OCI-M2 (cell line): ENCODE measurements around the gene PRSS56.
"Not testable (repeated sequence)": the region's sequence is repeated elsewhere in the genome, so short reads cannot be mapped to it uniquely, and the experiment has no call there.

Experiments
- DNase-seq: peaks from one replicate; lab custom pipeline; 2025; ENCODE audit not compliant: unreplicated experiment; lab: John Stamatoyannopoulos, UW

PRSS56 gene

GRCh38 chr2:232524771-232525170 is 4.6 kb downstream of the PRSS56 start:
- no peak for DNase-seq

GRCh38 chr2:232525199-232525598 is 5.0 kb downstream of the PRSS56 start:
- no peak for DNase-seq

- no peak for DNase-seq
These were observed 5.7 kb downstream of the PRSS56 start, which contains the start of gene CHRND for GRCh38 chr2:232525791-232526371. Gene CHRND, plus strand, starts transcription at chr2:232526160. Its CDS starts 56 bp downstream, at chr2:232526216.

- DNase-seq: no peak
These were observed 6.3 kb downstream of the PRSS56 start for GRCh38 chr2:232526372-232526941.

- no peak for DNase-seq
These were observed 7.8 kb downstream of the PRSS56 start for GRCh38 chr2:232527905-232528470.

GRCh38 chr2:232528746-232529460 is 8.7 kb downstream of the PRSS56 start:
- DNase-seq: no peak

- no peak for DNase-seq
These were observed 9.8 kb downstream of the PRSS56 start for GRCh38 chr2:232529806-232530547.

GRCh38 chr2:232530626-232531260 is 10.6 kb downstream of the PRSS56 start:
- DNase-seq: no peak

GRCh38 chr2:232532419-232532818 is 12.2 kb downstream of the PRSS56 start:
- no peak for DNase-seq

GRCh38 chr2:232532821-232533220 is 12.6 kb downstream of the PRSS56 start:
- not testable (repeated sequence) for DNase-seq

- no peak for DNase-seq
These were observed 13.9 kb downstream of the PRSS56 start for GRCh38 chr2:232533944-232534710.

- DNase-seq: no peak
These were observed 14.9 kb downstream of the PRSS56 start for GRCh38 chr2:232534940-232535651.

- no peak for DNase-seq
These were observed 15.8 kb downstream of the PRSS56 start for GRCh38 chr2:232535761-232536530.

GRCh38 chr2:232537079-232537478 is 16.9 kb downstream of the PRSS56 start:
- no peak for DNase-seq

- no peak for DNase-seq
These were observed 17.3 kb downstream of the PRSS56 start for GRCh38 chr2:232537499-232537898.

- DNase-seq: no peak
These were observed 18.5 kb downstream of the PRSS56 start for GRCh38 chr2:232538671-232539070.

- no peak for DNase-seq
These were observed 19.4 kb downstream of the PRSS56 start, which contains the start of gene CHRNG for GRCh38 chr2:232539298-232540231. Gene CHRNG, plus strand, starts transcription at chr2:232539692. Its CDS starts 56 bp downstream, at chr2:232539748.
